WTC11 (cell line): Measurements from ENCODE around the gene CYP3A5.

Experiments
- CREB1 ChIP-seq: sonication (generic); formaldehyde crosslinking; IDR thresholded peaks from 2 replicates; pipeline ENCODE4 v1.8.0; 2023; ENCODE audit warnings: mild to moderate bottlenecking, missing genetic modification reagents
- IRF2 ChIP-seq: sonication (generic); formaldehyde crosslinking; IDR thresholded peaks from 2 replicates; pipeline ENCODE4 v1.8.0; 2022; ENCODE audit warnings: low read depth, missing genetic modification reagents, borderline replicate concordance
- JUN ChIP-seq: sonication (generic); formaldehyde crosslinking; IDR thresholded peaks from 2 replicates; pipeline ENCODE4 v1.8.0; 2023; ENCODE audit warnings: mild to moderate bottlenecking, missing genetic modification reagents
- RELA ChIP-seq: sonication (generic); formaldehyde crosslinking; IDR thresholded peaks from 2 replicates; pipeline ENCODE4 v1.8.1; 2022; ENCODE audit warnings: missing genetic modification reagents, mild to moderate bottlenecking, borderline replicate concordance
- SOX15 ChIP-seq: fragments of 250-450 bp; sonication (Bioruptor Pico); IDR thresholded peaks from 2 replicates; pipeline ENCODE4 v1.9.0; 2021; ENCODE audit warnings: mild to moderate bottlenecking
- TCF7 ChIP-seq: sonication (generic); formaldehyde crosslinking; IDR thresholded peaks from 2 replicates; pipeline ENCODE4 v1.8.0; 2022; ENCODE audit warnings: mild to moderate bottlenecking, low read depth, missing genetic modification reagents, moderate library complexity
- ZNF263 ChIP-seq: sonication (generic); formaldehyde crosslinking; IDR thresholded peaks from 2 replicates; pipeline ENCODE4 v1.8.1; 2022; ENCODE audit warnings: low read depth, mild to moderate bottlenecking, moderate library complexity, missing genetic modification reagents
- ZNF416 ChIP-seq: fragments of 250-450 bp; sonication (Bioruptor Pico); IDR thresholded peaks from 2 replicates; pipeline ENCODE4 v1.9.0; 2021; ENCODE audit warnings: mild to moderate bottlenecking, inconsistent platforms
- TF ChIP-seq, protein P1 (sequence below): sonication (generic); formaldehyde crosslinking; IDR thresholded peaks from 2 replicates; pipeline ENCODE4 v1.8.1; 2022; ENCODE audit warnings: low read depth, mild to moderate bottlenecking, moderate library complexity, missing genetic modification reagents, borderline replicate concordance
- TF ChIP-seq, protein P2 (sequence below): sonication (generic); formaldehyde crosslinking; conservative IDR thresholded peaks from 2 replicates; pipeline ENCODE4 v1.8.1; 2022; ENCODE audit warnings: mild to moderate bottlenecking, missing genetic modification reagents
- TF ChIP-seq, protein P3 (sequence below): fragments of 200-600 bp; IDR thresholded peaks from 2 replicates; pipeline ENCODE4 v1.8.0; 2022; ENCODE audit warnings: antibody characterized with exemption
- TF ChIP-seq, protein P4 (sequence below): sonication (generic); formaldehyde crosslinking; IDR thresholded peaks from 2 replicates; pipeline ENCODE4 v1.8.0; 2022; ENCODE audit warnings: mild to moderate bottlenecking, missing genetic modification reagents
- TF ChIP-seq, protein P5 (sequence below): sonication (generic); formaldehyde crosslinking; IDR thresholded peaks from 2 replicates; pipeline ENCODE4 v1.8.1; 2023; ENCODE audit warnings: mild to moderate bottlenecking, missing genetic modification reagents, moderate library complexity
- TF ChIP-seq, protein P6 (sequence below): sonication (generic); formaldehyde crosslinking; IDR thresholded peaks from 2 replicates; pipeline ENCODE4 v1.8.1; 2022; ENCODE audit warnings: missing genetic modification reagents, borderline replicate concordance

DNA sequence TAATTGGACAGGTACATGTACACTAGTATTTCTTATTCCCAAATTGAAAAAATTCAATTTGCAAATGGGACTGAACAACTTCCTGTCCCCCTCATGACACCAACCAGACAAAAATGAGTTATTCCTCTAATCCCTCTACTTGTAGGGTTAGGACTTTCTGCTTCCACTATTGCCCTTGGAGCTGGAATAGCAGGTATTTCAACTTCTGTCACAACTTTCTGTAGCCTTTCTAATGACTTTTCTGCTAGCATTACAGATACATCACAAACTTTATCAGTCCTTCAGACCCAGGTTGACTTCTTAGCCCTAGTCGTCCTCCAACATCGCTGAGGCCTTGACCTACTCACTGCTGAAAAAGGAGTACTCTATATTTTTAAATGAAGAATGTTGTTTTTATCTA, 48.8 kb upstream of the CYP3A5 start:
- TF ChIP-seq, protein P1, sequence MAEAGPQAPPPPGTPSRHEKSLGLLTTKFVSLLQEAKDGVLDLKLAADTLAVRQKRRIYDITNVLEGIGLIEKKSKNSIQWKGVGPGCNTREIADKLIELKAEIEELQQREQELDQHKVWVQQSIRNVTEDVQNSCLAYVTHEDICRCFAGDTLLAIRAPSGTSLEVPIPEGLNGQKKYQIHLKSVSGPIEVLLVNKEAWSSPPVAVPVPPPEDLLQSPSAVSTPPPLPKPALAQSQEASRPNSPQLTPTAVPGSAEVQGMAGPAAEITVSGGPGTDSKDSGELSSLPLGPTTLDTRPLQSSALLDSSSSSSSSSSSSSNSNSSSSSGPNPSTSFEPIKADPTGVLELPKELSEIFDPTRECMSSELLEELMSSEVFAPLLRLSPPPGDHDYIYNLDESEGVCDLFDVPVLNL (CRISPR knock-in tag), result no peak
- no peak for TF ChIP-seq TCF7
- TF ChIP-seq, protein P2, sequence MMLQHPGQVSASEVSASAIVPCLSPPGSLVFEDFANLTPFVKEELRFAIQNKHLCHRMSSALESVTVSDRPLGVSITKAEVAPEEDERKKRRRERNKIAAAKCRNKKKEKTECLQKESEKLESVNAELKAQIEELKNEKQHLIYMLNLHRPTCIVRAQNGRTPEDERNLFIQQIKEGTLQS (CRISPR knock-in tag), result no peak
- TF ChIP-seq, protein P3, sequence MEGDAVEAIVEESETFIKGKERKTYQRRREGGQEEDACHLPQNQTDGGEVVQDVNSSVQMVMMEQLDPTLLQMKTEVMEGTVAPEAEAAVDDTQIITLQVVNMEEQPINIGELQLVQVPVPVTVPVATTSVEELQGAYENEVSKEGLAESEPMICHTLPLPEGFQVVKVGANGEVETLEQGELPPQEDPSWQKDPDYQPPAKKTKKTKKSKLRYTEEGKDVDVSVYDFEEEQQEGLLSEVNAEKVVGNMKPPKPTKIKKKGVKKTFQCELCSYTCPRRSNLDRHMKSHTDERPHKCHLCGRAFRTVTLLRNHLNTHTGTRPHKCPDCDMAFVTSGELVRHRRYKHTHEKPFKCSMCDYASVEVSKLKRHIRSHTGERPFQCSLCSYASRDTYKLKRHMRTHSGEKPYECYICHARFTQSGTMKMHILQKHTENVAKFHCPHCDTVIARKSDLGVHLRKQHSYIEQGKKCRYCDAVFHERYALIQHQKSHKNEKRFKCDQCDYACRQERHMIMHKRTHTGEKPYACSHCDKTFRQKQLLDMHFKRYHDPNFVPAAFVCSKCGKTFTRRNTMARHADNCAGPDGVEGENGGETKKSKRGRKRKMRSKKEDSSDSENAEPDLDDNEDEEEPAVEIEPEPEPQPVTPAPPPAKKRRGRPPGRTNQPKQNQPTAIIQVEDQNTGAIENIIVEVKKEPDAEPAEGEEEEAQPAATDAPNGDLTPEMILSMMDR, result no peak
- TF ChIP-seq, protein P4, sequence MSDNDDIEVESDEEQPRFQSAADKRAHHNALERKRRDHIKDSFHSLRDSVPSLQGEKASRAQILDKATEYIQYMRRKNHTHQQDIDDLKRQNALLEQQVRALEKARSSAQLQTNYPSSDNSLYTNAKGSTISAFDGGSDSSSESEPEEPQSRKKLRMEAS (CRISPR knock-in tag), result no peak
- TF ChIP-seq, protein P5, sequence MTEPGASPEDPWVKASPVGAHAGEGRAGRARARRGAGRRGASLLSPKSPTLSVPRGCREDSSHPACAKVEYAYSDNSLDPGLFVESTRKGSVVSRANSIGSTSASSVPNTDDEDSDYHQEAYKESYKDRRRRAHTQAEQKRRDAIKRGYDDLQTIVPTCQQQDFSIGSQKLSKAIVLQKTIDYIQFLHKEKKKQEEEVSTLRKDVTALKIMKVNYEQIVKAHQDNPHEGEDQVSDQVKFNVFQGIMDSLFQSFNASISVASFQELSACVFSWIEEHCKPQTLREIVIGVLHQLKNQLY (CRISPR knock-in tag), result no peak
- TF ChIP-seq SOX15 (CRISPR knock-in tag), result no peak
- TF ChIP-seq IRF2 (CRISPR knock-in tag), result no peak
- TF ChIP-seq RELA (CRISPR knock-in tag), result no peak
- TF ChIP-seq, protein P6, sequence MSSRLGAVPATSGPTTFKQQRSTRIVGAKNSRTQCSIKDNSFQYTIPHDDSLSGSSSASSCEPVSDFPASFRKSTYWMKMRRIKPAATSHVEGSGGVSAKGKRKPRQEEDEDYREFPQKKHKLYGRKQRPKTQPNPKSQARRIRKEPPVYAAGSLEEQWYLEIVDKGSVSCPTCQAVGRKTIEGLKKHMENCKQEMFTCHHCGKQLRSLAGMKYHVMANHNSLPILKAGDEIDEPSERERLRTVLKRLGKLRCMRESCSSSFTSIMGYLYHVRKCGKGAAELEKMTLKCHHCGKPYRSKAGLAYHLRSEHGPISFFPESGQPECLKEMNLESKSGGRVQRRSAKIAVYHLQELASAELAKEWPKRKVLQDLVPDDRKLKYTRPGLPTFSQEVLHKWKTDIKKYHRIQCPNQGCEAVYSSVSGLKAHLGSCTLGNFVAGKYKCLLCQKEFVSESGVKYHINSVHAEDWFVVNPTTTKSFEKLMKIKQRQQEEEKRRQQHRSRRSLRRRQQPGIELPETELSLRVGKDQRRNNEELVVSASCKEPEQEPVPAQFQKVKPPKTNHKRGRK, result no peak
- no peak for TF ChIP-seq ZNF263
- no peak for TF ChIP-seq ZNF416
- TF ChIP-seq CREB1 (CRISPR knock-in tag), result no peak
- TF ChIP-seq JUN (CRISPR knock-in tag), result no peak
